SK-N-SH treated with all-trans-retinoic acid at 6 μM for 48 hours (cell line): ENCODE data around the gene UMPS.

Experiments used
- ATAC-seq: fragments of 200-7000 bp; cut with Tn5 transposase; 3 replicates; pipeline ENCODE4 v1.9.1; 2020; ENCODE audit warnings: mild to moderate bottlenecking, moderate library complexity
- ARNTL ChIP-seq: fragments of 450-650 bp; formaldehyde crosslinking; IDR thresholded peaks from 2 replicates; pipeline ENCODE4 v1.5.0; 2020; ENCODE audit warnings: low read depth, mild to moderate bottlenecking, moderate library complexity, borderline replicate concordance
- BACH2 ChIP-seq: fragments of 250-450 bp; sonication (Bioruptor Pico); IDR thresholded peaks from 2 replicates; pipeline ENCODE4 v1.9.0; 2021; ENCODE audit warnings: mild to moderate bottlenecking, borderline replicate concordance
- ESRRG ChIP-seq: fragments of 250-450 bp; sonication (Bioruptor Pico); IDR thresholded peaks from 2 replicates; pipeline ENCODE4 v1.6.1; 2021; ENCODE audit warnings: mild to moderate bottlenecking
- GLIS3 ChIP-seq: fragments of 250-450 bp; sonication (Bioruptor Pico); IDR thresholded peaks from 2 replicates; pipeline ENCODE4 v1.5.0; 2020; ENCODE audit warnings: mild to moderate bottlenecking, moderate library complexity
- ISL1 ChIP-seq: fragments of 250-450 bp; sonication (Bioruptor Pico); IDR thresholded peaks from 2 replicates; pipeline ENCODE4 v2.1.2; 2022; ENCODE audit warnings: mild to moderate bottlenecking, moderate library complexity
- OSR1 ChIP-seq: fragments of 250-450 bp; sonication (Bioruptor Pico); IDR thresholded peaks from 2 replicates; pipeline ENCODE4 v1.8.0; 2022; ENCODE audit warnings: moderate library complexity, mild to moderate bottlenecking, inconsistent platforms
- RARB ChIP-seq: fragments of 250-450 bp; sonication (Bioruptor Pico); IDR thresholded peaks from 2 replicates; pipeline ENCODE4 v1.8.0; 2021; ENCODE audit warnings: mild to moderate bottlenecking, moderate library complexity
- SNAI2 ChIP-seq: fragments of 250-450 bp; sonication (Bioruptor Pico); IDR thresholded peaks from 2 replicates; pipeline ENCODE4 v1.5.0; 2020; ENCODE audit warnings: mild to moderate bottlenecking, moderate library complexity
- TCF4 ChIP-seq: fragments of 250-450 bp; sonication (Bioruptor Pico); IDR thresholded peaks from 2 replicates; pipeline ENCODE4 v1.8.0; 2021; ENCODE audit warnings: mild to moderate bottlenecking, moderate library complexity, borderline replicate concordance
- TOX ChIP-seq: fragments of 250-450 bp; sonication (Bioruptor Pico); IDR thresholded peaks from 2 replicates; pipeline ENCODE4 v1.8.0; 2021; ENCODE audit warnings: mild to moderate bottlenecking, moderate library complexity, borderline replicate concordance
- ZC3H10 ChIP-seq: fragments of 250-450 bp; sonication (Bioruptor Pico); IDR thresholded peaks from 2 replicates; pipeline ENCODE4 v1.5.1; 2021; ENCODE audit warnings: mild to moderate bottlenecking, moderate library complexity
- ZFP3 ChIP-seq: fragments of 250-450 bp; sonication (Bioruptor Pico); IDR thresholded peaks from 2 replicates; pipeline ENCODE4 v1.5.0; 2020; ENCODE audit warnings: mild to moderate bottlenecking, moderate library complexity
- ZFP30 ChIP-seq: fragments of 450-650 bp; formaldehyde crosslinking; IDR thresholded peaks from 2 replicates; pipeline ENCODE4 v1.5.0; 2022; ENCODE audit warnings: mild to moderate bottlenecking, moderate library complexity
- ZNF565 ChIP-seq: fragments of 450-650 bp; formaldehyde crosslinking; conservative IDR thresholded peaks from 2 replicates; pipeline ENCODE4 v1.5.0; 2020; ENCODE audit warnings: low read depth, mild to moderate bottlenecking, moderate library complexity
- ZNF70 ChIP-seq: fragments of 450-650 bp; formaldehyde crosslinking; IDR thresholded peaks from 2 replicates; pipeline ENCODE4 v1.5.0; 2020; ENCODE audit warnings: mild to moderate bottlenecking, moderate library complexity
- ZNF8 ChIP-seq: fragments of 450-650 bp; formaldehyde crosslinking; IDR thresholded peaks from 2 replicates; pipeline ENCODE4 v1.5.0; 2020; ENCODE audit warnings: mild to moderate bottlenecking, moderate library complexity
- TF ChIP-seq, protein P1 (sequence below): fragments of 250-450 bp; sonication (Bioruptor Pico); IDR thresholded peaks from 2 replicates; pipeline ENCODE4 v1.5.0; 2020; ENCODE audit warnings: mild to moderate bottlenecking, moderate library complexity
- TF ChIP-seq, protein P2 (sequence below): fragments of 250-450 bp; sonication (Bioruptor Pico); IDR thresholded peaks from 2 replicates; pipeline ENCODE4 v1.8.0; 2020; ENCODE audit warnings: mild to moderate bottlenecking, moderate library complexity, borderline replicate concordance
- TF ChIP-seq, protein P3 (sequence below): fragments of 250-450 bp; sonication (Bioruptor Pico); IDR thresholded peaks from 2 replicates; pipeline ENCODE4 v1.5.1; 2020; ENCODE audit warnings: low read depth, mild to moderate bottlenecking, moderate library complexity
- TF ChIP-seq, protein P4 (sequence below): fragments of 250-450 bp; sonication (Bioruptor Pico); IDR thresholded peaks from 2 replicates; pipeline ENCODE4 v1.5.1; 2021; ENCODE audit warnings: mild to moderate bottlenecking, moderate library complexity
- TF ChIP-seq, protein P5 (sequence below): fragments of 250-450 bp; sonication (Bioruptor Pico); IDR thresholded peaks from 2 replicates; pipeline ENCODE4 v1.8.0; 2021; ENCODE audit warnings: low read depth, mild to moderate bottlenecking, moderate library complexity, borderline replicate concordance

UMPS gene

DNA sequence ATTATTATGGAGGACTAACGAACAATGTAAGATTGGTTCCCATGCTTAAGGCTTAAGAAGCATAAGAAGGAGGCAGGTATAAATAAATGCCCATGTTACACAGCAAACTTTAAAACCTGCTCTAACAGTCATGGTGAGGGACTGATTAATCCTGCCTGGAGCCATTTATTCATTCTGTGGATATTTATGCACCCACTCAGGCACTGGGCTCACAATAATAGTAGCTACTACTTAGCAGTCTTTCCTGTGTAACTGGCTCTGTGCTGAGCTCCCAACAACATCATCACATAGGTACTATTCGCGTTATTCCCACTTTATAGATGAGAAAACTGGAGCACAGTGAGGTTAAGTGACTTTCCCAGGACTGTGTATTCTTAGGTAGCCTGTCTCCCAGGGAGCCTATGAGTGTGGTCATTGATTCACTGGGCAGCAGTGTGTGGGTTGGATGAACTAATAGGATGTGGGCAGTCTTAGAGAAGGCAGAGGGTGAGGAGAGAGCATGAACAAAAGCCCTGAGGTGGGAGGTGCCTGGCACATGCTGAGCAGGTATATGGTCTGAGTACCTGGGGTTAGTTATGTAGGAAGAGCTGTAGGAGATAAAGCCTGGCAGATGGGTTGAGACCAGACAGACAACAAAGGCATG is 44.1 kb upstream of the UMPS start:
- ATAC-seq: no peak

DNA sequence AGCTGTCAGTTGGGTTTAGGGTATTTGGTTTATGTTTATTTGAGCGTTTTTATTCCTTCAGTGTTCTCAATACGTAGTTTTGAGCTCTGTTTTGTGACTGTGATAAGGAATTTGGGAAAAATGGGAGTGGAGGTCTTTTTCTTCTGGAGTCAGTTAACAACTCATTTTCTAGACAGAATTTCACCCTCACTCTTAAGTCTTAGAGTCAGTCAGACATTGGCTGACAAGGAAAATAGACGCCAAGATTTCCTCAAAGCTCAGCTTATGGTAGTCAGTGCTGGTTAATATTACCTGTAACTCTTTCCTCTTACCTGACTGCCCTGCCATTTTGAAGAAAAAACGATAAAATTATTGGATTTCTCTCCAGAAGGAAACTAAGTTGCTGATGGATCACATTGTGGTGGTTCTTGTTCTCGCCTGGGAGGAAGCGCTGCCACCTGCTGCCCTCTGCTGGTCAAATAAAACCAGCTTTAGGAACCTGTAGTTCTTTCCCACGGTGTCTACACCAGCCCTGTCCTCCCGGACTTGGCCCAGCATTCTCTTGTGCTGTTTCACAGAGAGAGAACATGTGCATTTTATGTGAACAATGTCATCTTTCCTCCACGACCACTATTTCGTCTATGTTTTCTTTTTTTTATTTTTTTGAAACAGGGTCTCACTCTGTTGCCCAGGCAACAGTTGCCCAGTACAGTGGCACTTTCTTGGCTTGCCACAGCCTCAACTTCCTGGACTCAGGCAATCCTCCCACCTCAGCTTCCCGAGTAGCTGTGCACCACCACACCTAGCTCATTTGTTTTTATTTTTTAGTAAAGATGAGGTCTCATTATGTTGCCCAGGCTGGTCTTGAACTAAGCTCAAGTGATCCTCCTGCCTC is 41.4 kb upstream of the UMPS start:
- TF ChIP-seq OSR1 (CRISPR knock-in tag): no peak
- TF ChIP-seq RARB (CRISPR knock-in tag): no peak
- TF ChIP-seq TCF4 (CRISPR knock-in tag): no peak
- TF ChIP-seq TOX (CRISPR knock-in tag): no peak
- no peak for TF ChIP-seq ISL1 (CRISPR knock-in tag)
- TF ChIP-seq SNAI2 (CRISPR knock-in tag): no peak
- TF ChIP-seq ESRRG (CRISPR knock-in tag): no peak
- TF ChIP-seq, protein P1, sequence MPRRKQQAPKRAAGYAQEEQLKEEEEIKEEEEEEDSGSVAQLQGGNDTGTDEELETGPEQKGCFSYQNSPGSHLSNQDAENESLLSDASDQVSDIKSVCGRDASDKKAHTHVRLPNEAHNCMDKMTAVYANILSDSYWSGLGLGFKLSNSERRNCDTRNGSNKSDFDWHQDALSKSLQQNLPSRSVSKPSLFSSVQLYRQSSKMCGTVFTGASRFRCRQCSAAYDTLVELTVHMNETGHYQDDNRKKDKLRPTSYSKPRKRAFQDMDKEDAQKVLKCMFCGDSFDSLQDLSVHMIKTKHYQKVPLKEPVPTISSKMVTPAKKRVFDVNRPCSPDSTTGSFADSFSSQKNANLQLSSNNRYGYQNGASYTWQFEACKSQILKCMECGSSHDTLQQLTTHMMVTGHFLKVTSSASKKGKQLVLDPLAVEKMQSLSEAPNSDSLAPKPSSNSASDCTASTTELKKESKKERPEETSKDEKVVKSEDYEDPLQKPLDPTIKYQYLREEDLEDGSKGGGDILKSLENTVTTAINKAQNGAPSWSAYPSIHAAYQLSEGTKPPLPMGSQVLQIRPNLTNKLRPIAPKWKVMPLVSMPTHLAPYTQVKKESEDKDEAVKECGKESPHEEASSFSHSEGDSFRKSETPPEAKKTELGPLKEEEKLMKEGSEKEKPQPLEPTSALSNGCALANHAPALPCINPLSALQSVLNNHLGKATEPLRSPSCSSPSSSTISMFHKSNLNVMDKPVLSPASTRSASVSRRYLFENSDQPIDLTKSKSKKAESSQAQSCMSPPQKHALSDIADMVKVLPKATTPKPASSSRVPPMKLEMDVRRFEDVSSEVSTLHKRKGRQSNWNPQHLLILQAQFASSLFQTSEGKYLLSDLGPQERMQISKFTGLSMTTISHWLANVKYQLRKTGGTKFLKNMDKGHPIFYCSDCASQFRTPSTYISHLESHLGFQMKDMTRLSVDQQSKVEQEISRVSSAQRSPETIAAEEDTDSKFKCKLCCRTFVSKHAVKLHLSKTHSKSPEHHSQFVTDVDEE (CRISPR knock-in tag): no peak
- TF ChIP-seq ZNF565: no peak
- TF ChIP-seq ZFP3: no peak
- TF ChIP-seq, protein P2, sequence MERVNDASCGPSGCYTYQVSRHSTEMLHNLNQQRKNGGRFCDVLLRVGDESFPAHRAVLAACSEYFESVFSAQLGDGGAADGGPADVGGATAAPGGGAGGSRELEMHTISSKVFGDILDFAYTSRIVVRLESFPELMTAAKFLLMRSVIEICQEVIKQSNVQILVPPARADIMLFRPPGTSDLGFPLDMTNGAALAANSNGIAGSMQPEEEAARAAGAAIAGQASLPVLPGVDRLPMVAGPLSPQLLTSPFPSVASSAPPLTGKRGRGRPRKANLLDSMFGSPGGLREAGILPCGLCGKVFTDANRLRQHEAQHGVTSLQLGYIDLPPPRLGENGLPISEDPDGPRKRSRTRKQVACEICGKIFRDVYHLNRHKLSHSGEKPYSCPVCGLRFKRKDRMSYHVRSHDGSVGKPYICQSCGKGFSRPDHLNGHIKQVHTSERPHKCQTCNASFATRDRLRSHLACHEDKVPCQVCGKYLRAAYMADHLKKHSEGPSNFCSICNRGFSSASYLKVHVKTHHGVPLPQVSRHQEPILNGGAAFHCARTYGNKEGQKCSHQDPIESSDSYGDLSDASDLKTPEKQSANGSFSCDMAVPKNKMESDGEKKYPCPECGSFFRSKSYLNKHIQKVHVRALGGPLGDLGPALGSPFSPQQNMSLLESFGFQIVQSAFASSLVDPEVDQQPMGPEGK: no peak
- ATAC-seq: peak; percentile 99

More for the DNA sequence above, 44.1 kb upstream of the UMPS start:
- TF ChIP-seq, protein P3, sequence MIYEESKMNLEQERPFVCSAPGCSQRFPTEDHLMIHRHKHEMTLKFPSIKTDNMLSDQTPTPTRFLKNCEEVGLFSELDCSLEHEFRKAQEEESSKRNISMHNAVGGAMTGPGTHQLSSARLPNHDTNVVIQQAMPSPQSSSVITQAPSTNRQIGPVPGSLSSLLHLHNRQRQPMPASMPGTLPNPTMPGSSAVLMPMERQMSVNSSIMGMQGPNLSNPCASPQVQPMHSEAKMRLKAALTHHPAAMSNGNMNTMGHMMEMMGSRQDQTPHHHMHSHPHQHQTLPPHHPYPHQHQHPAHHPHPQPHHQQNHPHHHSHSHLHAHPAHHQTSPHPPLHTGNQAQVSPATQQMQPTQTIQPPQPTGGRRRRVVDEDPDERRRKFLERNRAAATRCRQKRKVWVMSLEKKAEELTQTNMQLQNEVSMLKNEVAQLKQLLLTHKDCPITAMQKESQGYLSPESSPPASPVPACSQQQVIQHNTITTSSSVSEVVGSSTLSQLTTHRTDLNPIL (CRISPR knock-in tag): no peak
- TF ChIP-seq ISL1 (CRISPR knock-in tag) (no peak), BACH2 (CRISPR knock-in tag) (no peak), TCF4 (CRISPR knock-in tag) (no peak), GLIS3 (CRISPR knock-in tag) (no peak), ESRRG (CRISPR knock-in tag) (no peak), ZNF70 (CRISPR knock-in tag) (no peak), TOX (CRISPR knock-in tag) (no peak), ZNF565 (no peak), ARNTL (no peak), RARB (CRISPR knock-in tag) (no peak), ZFP30 (CRISPR knock-in tag) (no peak), OSR1 (CRISPR knock-in tag) (no peak), SNAI2 (CRISPR knock-in tag) (no peak), ZNF8 (no peak), ZC3H10 (CRISPR knock-in tag) (no peak)
- TF ChIP-seq, protein P4, sequence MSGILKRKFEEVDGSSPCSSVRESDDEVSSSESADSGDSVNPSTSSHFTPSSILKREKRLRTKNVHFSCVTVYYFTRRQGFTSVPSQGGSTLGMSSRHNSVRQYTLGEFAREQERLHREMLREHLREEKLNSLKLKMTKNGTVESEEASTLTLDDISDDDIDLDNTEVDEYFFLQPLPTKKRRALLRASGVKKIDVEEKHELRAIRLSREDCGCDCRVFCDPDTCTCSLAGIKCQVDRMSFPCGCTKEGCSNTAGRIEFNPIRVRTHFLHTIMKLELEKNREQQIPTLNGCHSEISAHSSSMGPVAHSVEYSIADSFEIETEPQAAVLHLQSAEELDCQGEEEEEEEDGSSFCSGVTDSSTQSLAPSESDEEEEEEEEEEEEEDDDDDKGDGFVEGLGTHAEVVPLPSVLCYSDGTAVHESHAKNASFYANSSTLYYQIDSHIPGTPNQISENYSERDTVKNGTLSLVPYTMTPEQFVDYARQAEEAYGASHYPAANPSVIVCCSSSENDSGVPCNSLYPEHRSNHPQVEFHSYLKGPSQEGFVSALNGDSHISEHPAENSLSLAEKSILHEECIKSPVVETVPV (CRISPR knock-in tag): no peak
- TF ChIP-seq, protein P2: no peak
- TF ChIP-seq, protein P1 (CRISPR knock-in tag): no peak
- TF ChIP-seq, protein P5, sequence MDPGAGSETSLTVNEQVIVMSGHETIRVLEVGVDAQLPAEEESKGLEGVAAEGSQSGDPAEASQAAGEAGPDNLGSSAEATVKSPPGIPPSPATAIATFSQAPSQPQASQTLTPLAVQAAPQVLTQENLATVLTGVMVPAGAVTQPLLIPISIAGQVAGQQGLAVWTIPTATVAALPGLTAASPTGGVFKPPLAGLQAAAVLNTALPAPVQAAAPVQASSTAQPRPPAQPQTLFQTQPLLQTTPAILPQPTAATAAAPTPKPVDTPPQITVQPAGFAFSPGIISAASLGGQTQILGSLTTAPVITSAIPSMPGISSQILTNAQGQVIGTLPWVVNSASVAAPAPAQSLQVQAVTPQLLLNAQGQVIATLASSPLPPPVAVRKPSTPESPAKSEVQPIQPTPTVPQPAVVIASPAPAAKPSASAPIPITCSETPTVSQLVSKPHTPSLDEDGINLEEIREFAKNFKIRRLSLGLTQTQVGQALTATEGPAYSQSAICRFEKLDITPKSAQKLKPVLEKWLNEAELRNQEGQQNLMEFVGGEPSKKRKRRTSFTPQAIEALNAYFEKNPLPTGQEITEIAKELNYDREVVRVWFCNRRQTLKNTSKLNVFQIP (CRISPR knock-in tag): no peak
